ENCODE data around the gene CABYR.
A peak's percentile ranks its signal among the peaks of the same experiment; 100 is the strongest.

CABYR gene

GRCh38 chr18:24138789-24139616 lies at the start of gene CABYR:
Gene CABYR (plus strand): TSS chr18:24139062. CDS start chr18:24143115, 4,053 bp downstream.
- DNase-seq (ENCODE audit: low spot score): peak; percentile 84

- no peak for DNase-seq (ENCODE audit: low spot score)
Measured at GRCh38 chr18:24089076-24089475, 49.8 kb upstream of the CABYR start.

GRCh38 chr18:24089515-24090337 lies 49.1 kb upstream of the CABYR start:
- no peak for DNase-seq (ENCODE audit: low spot score)

- no peak for DNase-seq (ENCODE audit: low spot score)
Measured at GRCh38 chr18:24090876-24091275, 48.0 kb upstream of the CABYR start.

- no peak for DNase-seq (ENCODE audit: low spot score)
Measured at GRCh38 chr18:24094561-24094960, 44.3 kb upstream of the CABYR start.

- DNase-seq (ENCODE audit: low spot score): no peak
Measured at GRCh38 chr18:24095976-24096375, 42.9 kb upstream of the CABYR start.

GRCh38 chr18:24103320-24104021 lies 35.4 kb upstream of the CABYR start:
- peak; percentile 16 for DNase-seq (ENCODE audit: low spot score)

- DNase-seq (ENCODE audit: low spot score): no peak
Measured at GRCh38 chr18:24104486-24104885, 34.4 kb upstream of the CABYR start.

- DNase-seq (ENCODE audit: low spot score): no peak
Measured at GRCh38 chr18:24108641-24109040, 30.2 kb upstream of the CABYR start.

GRCh38 chr18:24111936-24112335 lies 26.9 kb upstream of the CABYR start:
- DNase-seq (ENCODE audit: low spot score): no peak

GRCh38 chr18:24112464-24112863 lies 26.4 kb upstream of the CABYR start:
- DNase-seq (ENCODE audit: low spot score): no peak

GRCh38 chr18:24112874-24113615 lies 25.8 kb upstream of the CABYR start:
- DNase-seq (ENCODE audit: low spot score): no peak

- no peak for DNase-seq (ENCODE audit: low spot score)
Measured at GRCh38 chr18:24114924-24115549, 23.8 kb upstream of the CABYR start.

- DNase-seq (ENCODE audit: low spot score): no peak
Measured at GRCh38 chr18:24115628-24116027, 23.2 kb upstream of the CABYR start.

GRCh38 chr18:24118750-24119577 lies 19.9 kb upstream of the CABYR start:
- peak; percentile 11 for DNase-seq (ENCODE audit: low spot score)

- no peak for DNase-seq (ENCODE audit: low spot score)
Measured at GRCh38 chr18:24120676-24121075, 18.2 kb upstream of the CABYR start.

- no peak for DNase-seq (ENCODE audit: low spot score)
Measured at GRCh38 chr18:24121625-24122024, 17.2 kb upstream of the CABYR start.

GRCh38 chr18:24126155-24126961 lies 12.5 kb upstream of the CABYR start:
- DNase-seq (ENCODE audit: low spot score): peak; percentile 22

- DNase-seq (ENCODE audit: low spot score): no peak
Measured at GRCh38 chr18:24127735-24128134, 11.1 kb upstream of the CABYR start.

GRCh38 chr18:24128700-24129099 lies 10.2 kb upstream of the CABYR start:
- DNase-seq (ENCODE audit: low spot score): no peak
